Measurements from ENCODE around the gene ASXL1.
"Not testable (repeated sequence)": the region's sequence is repeated elsewhere in the genome, so short reads cannot be mapped to it uniquely, and the experiment has no call there.

The ASXL1 gene

GRCh38 chr20:32333988-32334885 lies 23.9 kb upstream of the ASXL1 start:
- no peak overlapping the region for H3K4me3 ChIP-seq (ENCODE audit: low read length)
- DNase-seq (ENCODE audit: low read depth, low spot score): no peak

GRCh38 chr20:32336918-32337347 lies 21.2 kb upstream of the ASXL1 start:
- DNase-seq (ENCODE audit: low read depth, low spot score): peak; percentile 77
- H3K4me3 ChIP-seq (ENCODE audit: low read length): no peak overlapping the region

- H3K4me3 ChIP-seq (ENCODE audit: low read length): no peak overlapping the region; the same call in 1 of the 2 replicates
Observed at GRCh38 chr20:32337937-32338661, 20.0 kb upstream of the ASXL1 start.

GRCh38 chr20:32338665-32339064 lies 19.5 kb upstream of the ASXL1 start:
- DNase-seq (ENCODE audit: low read depth, low spot score): no peak
- no peak overlapping the region for H3K4me3 ChIP-seq (ENCODE audit: low read length)

More at GRCh38 chr20:32337937-32338661, 20.0 kb upstream of the ASXL1 start:
- DNase-seq (ENCODE audit: low read depth, low spot score): peak; percentile 87

- no peak for DNase-seq (ENCODE audit: low read depth, low spot score)
- H3K4me3 ChIP-seq (ENCODE audit: low read length): no peak overlapping the region
Observed at GRCh38 chr20:32339116-32339515, 19.0 kb upstream of the ASXL1 start.

- not testable (repeated sequence) for H3K4me3 ChIP-seq (ENCODE audit: low read length); DNase-seq (ENCODE audit: low read depth, low spot score)
Observed at GRCh38 chr20:32341053-32341452, 17.1 kb upstream of the ASXL1 start.

- H3K4me3 ChIP-seq (ENCODE audit: low read length): no peak overlapping the region
- DNase-seq (ENCODE audit: low read depth, low spot score): no peak
Observed at GRCh38 chr20:32343439-32343838, 14.7 kb upstream of the ASXL1 start.

GRCh38 chr20:32344835-32345506 lies 13.2 kb upstream of the ASXL1 start:
- no peak for DNase-seq (ENCODE audit: low read depth, low spot score)

GRCh38 chr20:32348207-32348606 lies 9.9 kb upstream of the ASXL1 start:
- no peak overlapping the region for H3K4me3 ChIP-seq (ENCODE audit: low read length)
- DNase-seq (ENCODE audit: low read depth, low spot score): no peak

More at GRCh38 chr20:32344835-32345506, 13.2 kb upstream of the ASXL1 start:
- H3K4me3 ChIP-seq (ENCODE audit: low read length): no peak overlapping the region

- no peak for DNase-seq (ENCODE audit: low read depth, low spot score)
- no peak overlapping the region for H3K4me3 ChIP-seq (ENCODE audit: low read length)
Observed at GRCh38 chr20:32350421-32350820, 7.7 kb upstream of the ASXL1 start.

GRCh38 chr20:32352121-32352720 lies 5.9 kb upstream of the ASXL1 start:
- H3K4me3 ChIP-seq (ENCODE audit: low read length): no peak overlapping the region
- DNase-seq (ENCODE audit: low read depth, low spot score): no peak

- no peak overlapping the region for H3K4me3 ChIP-seq (ENCODE audit: low read length)
- DNase-seq (ENCODE audit: low read depth, low spot score): no peak
Observed at GRCh38 chr20:32353848-32354496, 4.2 kb upstream of the ASXL1 start.

- H3K4me3 ChIP-seq (ENCODE audit: low read length): no peak overlapping the region
- DNase-seq (ENCODE audit: low read depth, low spot score): no peak
Observed at GRCh38 chr20:32354592-32355416, 3.3 kb upstream of the ASXL1 start.

- H3K4me3 ChIP-seq (ENCODE audit: low read length): no peak overlapping the region
- DNase-seq (ENCODE audit: low read depth, low spot score): no peak
Observed at GRCh38 chr20:32355417-32355841, 2.7 kb upstream of the ASXL1 start.

GRCh38 chr20:32355907-32356621 lies 2.1 kb upstream of the ASXL1 start:
- H3K4me3 ChIP-seq (ENCODE audit: low read length); DNase-seq (ENCODE audit: low read depth, low spot score): not testable (repeated sequence)

GRCh38 chr20:32356622-32357374 lies 1.3 kb upstream of the ASXL1 start:
- no peak for DNase-seq (ENCODE audit: low read depth, low spot score)
- H3K4me3 ChIP-seq (ENCODE audit: low read length): peak overlapping the region; percentile 78
